Coronary artery (tissue), 2 donors: ENCODE measurements around the gene PTBP2.

Experiments
- DNase-seq: peaks from one replicate; pipeline ENCODE4 v3.0.0-alpha.2; 2017; ENCODE audit warnings: low spot score
- H3K27ac ChIP-seq, 2 donors: fragments of 200-600 bp; sonication (generic); one replicate each; pipeline ENCODE4 v1.5.1; 2016 to 2019
- H3K4me3 ChIP-seq: fragments of 200-600 bp; sonication (generic); 2 replicates; pipeline ENCODE4 v1.5.1; 2016; ENCODE audit warnings: mild to moderate bottlenecking, moderate library complexity
- CTCF ChIP-seq: fragments of 200-600 bp; sonication (generic); IDR thresholded peaks from one replicate; pipeline ENCODE4 v1.5.1; 2019; ENCODE audit warnings: antibody characterized with exemption

PTBP2 gene

GRCh38 chr1:96861836-96862235 lies 140.3 kb downstream of the PTBP2 start:
- H3K4me3 ChIP-seq, result no peak overlapping the region
- TF ChIP-seq CTCF, result no peak
- DNase-seq, result no peak

GRCh38 chr1:96863449-96863848 lies 141.9 kb downstream of the PTBP2 start:
- no peak overlapping the region for H3K27ac ChIP-seq
- no peak for DNase-seq
- no peak overlapping the region for H3K4me3 ChIP-seq
- TF ChIP-seq CTCF, result no peak

More at GRCh38 chr1:96861836-96862235, 140.3 kb downstream of the PTBP2 start:
- H3K27ac ChIP-seq, result no peak overlapping the region
